ENCODE measurements around the gene KRTAP10-5. TPM values are rescaled to one million over a fixed set of nuclear protein-coding genes. Genes with fewer than 3 reads are reported as not detected.
"Not testable (repeated sequence)": the region's sequence is repeated elsewhere in the genome, so short reads cannot be mapped to it uniquely, and the experiment has no call there.

The KRTAP10-5 gene
- total and polyA plus RNA-seq, 10 donors: not detected

DNA sequence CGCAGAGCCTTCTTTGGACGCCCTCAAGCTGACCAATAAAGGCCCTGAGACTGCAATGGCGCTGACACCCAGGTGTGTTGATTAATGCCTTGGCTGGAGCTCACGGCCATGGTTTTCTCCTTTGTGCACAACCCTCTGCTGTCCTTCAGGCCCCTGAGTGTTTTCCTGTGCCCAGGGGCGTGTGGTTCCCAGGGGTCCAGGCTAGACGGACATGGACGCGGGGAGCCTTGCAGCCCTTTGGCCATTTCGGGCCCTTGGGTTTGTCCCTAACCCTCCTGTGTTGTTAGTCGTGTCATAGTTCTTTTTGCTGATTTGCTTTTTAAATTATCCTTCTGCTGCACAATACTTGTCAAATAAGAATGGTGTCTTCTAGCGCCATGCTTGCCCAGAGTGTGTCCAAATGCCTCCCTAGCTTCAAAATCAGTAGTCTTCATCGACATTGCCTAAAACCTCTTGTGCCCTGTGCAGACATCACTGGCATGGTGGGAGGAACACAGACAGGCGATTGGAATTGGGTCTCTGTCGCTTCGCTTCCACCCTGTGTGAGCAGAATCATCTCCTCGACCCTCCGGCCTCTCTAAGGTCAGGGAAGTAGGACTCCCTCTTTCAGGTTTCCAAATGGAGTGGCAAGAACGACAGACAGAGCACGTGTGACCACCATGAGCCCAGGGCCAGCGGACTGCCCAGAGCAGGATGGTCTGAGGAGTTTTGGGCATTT, 4.9 kb downstream of the KRTAP10-5 start:
- 76 to 90% (median 82%) methylated on average over 20 of the region's 20 CpGs for WGBS, 5 donors
- Histone ChIP-seq H3K9me3 (peaks cover 3 to 43% (median 22%) of the 10 kb centered on the region in 8 donors), H3K36me3 (no peaks in the 10 kb centered on the region), H3K27ac (no peak overlapping the region), H3K4me1 (peaks cover 0 to 10% (median 4%) of the 10 kb centered on the region in 6 donors), H3K4me3 (no peak overlapping the region), H3K27me3 (replicated peaks in 1 of 7) (peaks cover 0 to 24% (median 0%) of the 10 kb centered on the region in 7 donors)
- intact Hi-C loops (cut with DNase I; ENCODE audit: low total_unique reads): no loop called here
- DNase-seq: peak; percentile 36
- TF ChIP-seq POLR2A (IDR thresholded peaks at IDR 0.05): no peak
- TF ChIP-seq POLR2AphosphoS5 (IDR thresholded peaks at IDR 0.05): no peak
- TF ChIP-seq, protein P1, sequence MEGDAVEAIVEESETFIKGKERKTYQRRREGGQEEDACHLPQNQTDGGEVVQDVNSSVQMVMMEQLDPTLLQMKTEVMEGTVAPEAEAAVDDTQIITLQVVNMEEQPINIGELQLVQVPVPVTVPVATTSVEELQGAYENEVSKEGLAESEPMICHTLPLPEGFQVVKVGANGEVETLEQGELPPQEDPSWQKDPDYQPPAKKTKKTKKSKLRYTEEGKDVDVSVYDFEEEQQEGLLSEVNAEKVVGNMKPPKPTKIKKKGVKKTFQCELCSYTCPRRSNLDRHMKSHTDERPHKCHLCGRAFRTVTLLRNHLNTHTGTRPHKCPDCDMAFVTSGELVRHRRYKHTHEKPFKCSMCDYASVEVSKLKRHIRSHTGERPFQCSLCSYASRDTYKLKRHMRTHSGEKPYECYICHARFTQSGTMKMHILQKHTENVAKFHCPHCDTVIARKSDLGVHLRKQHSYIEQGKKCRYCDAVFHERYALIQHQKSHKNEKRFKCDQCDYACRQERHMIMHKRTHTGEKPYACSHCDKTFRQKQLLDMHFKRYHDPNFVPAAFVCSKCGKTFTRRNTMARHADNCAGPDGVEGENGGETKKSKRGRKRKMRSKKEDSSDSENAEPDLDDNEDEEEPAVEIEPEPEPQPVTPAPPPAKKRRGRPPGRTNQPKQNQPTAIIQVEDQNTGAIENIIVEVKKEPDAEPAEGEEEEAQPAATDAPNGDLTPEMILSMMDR (IDR thresholded peaks at IDR 0.05 in 8 of 11, conservative IDR thresholded peaks at IDR 0.05 in 3 of 11): no peak

DNA sequence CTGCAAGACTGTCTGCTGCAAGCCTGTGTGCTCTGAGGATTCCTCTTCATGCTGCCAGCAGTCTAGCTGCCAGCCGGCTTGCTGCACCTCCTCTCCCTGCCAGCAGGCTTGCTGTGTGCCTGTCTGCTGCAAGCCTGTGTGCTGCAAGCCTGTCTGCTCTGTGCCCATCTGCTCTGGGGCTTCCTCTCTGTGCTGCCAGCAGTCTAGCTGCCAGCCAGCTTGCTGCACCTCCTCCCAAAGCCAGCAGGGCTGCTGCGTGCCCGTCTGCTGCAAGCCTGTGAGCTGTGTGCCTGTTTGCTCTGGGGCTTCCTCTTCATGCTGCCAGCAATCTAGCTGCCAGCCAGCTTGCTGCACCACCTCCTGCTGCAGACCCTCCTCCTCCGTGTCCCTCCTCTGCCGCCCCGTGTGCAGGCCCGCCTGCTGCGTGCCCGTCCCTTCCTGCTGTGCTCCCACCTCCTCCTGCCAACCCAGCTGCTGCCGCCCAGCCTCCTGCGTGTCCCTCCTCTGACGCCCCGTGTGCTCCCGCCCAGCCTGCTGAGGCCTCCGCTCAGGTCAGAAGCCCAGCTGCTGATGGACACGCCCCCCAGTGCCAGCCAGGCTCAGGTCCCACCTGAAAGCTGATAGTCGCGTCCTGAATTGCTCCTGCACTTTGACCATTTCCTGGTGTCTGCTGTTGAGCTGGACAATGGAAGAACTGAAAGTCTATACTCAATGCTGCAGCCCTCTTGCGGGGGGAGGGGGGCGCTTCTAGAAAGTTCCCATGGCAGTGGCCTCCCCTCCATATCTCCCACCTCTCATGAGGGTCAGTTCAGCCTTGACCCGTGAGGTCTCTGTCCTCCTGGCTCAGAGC, 5.7 kb downstream of the KRTAP10-5 start:
- H3K9me3 ChIP-seq: peaks cover 3 to 37% (median 19%) of the 10 kb centered on the region in 8 donors
- H3K4me3 ChIP-seq: no peak overlapping the region
- H3K27ac ChIP-seq: no peak overlapping the region
- intact Hi-C loops (cut with DNase I; ENCODE audit: low total_unique reads): no loop called here
- WGBS, 5 donors: 37 to 51% (median 39%) methylated on average over 10 to 21 of the region's 21 CpGs
- DNase-seq: peak; percentile 70
- H3K36me3 ChIP-seq: no peaks in the 10 kb centered on the region
- H3K4me1 ChIP-seq: peaks cover 0 to 10% (median 4%) of the 10 kb centered on the region in 6 donors
- peaks cover 0 to 28% (median 0%) of the 10 kb centered on the region in 7 donors for H3K27me3 ChIP-seq (replicated peaks in 1 of 7)
- TF ChIP-seq, protein P1 (IDR thresholded peaks at IDR 0.05 in 8 of 11, conservative IDR thresholded peaks at IDR 0.05 in 3 of 11): peak in 1 of 11 experiments; percentile 15
- TF ChIP-seq POLR2A (IDR thresholded peaks at IDR 0.05) (no peak), POLR2AphosphoS5 (IDR thresholded peaks at IDR 0.05) (no peak)

DNA sequence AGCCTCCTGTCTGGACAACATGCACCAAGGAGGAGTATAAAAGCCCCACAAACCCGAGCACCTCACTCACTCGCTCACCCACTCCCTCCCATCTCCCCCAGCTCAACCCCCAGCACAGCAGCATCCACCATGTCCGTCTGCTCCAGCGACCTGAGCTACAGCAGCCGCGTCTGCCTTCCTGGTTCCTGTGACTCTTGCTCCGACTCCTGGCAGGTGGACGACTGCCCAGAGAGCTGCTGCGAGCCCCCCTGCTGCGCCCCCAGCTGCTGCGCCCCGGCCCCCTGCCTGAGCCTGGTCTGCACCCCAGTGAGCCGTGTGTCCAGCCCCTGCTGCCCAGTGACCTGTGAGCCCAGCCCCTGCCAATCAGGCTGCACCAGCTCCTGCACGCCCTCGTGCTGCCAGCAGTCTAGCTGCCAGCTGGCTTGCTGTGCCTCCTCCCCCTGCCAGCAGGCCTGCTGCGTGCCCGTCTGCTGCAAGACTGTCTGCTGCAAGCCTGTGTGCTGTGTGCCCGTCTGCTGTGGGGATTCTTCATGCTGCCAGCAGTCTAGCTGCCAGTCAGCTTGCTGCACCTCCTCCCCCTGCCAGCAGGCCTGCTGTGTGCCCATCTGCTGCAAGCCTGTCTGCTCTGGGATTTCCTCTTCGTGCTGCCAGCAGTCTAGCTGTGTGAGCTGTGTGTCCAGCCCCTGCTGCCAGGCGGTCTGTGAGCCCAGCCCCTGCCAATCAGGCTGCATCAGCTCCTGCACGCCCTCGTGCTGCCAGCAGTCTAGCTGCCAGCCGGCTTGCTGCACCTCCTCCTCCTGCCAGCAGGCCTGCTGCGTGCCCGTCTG, 6.6 kb downstream of the KRTAP10-5 start, which contains the start of gene KRTAP10-4:
TSS of gene KRTAP10-4 (plus strand) at position 100 of the 827 bp plus-strand sequence. CDS start at position 130, 30 bp downstream.
- H3K27ac ChIP-seq; intact Hi-C loops (cut with DNase I; ENCODE audit: low total_unique reads); H3K4me3 ChIP-seq; H3K36me3 ChIP-seq: not testable (repeated sequence)
- Histone ChIP-seq H3K9me3 (peaks cover 3 to 37% (median 19%) of the 10 kb centered on the region in 8 donors), H3K27me3 (replicated peaks in 1 of 7) (peaks cover 0 to 24% (median 0%) of the 10 kb centered on the region in 7 donors), H3K4me1 (peaks cover 0 to 10% (median 4%) of the 10 kb centered on the region in 6 donors)
- peak; percentile 73 for DNase-seq
- WGBS, 5 donors: 66 to 78% (median 71%) methylated on average over 13 to 22 of the region's 25 CpGs

DNA sequence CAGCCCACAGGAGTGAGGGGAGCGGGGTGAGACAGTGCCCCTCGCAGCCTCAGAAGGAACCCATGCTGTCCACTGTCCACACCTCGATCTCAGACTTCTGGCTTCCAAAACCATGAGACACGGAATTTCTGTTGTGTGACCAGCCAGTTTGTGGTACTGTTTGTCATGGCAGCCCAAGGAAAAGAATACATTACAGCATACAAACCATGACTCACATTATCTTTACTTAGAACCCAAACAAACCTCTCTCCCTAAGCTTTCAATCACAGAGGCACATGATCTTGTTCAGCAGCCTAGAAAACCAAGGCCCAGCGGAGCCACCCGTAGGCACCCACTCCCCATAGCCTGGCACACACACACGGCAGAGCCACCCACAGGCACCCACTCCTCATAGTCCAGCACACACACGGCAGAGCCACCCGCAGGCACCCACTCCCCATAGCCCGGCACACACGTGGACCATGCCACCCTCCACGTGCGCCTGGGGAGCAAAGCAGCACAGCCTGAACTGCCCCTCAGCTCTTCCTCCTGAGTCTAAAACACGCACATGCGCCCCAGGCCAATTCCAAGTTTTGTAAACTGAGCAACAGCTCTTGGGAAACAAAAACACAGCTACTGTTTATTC, 7.3 kb downstream of the KRTAP10-5 start:
- no peak for TF ChIP-seq POLR2A (IDR thresholded peaks at IDR 0.05)
- TF ChIP-seq POLR2AphosphoS5 (IDR thresholded peaks at IDR 0.05): no peak
- TF ChIP-seq, protein P1 (IDR thresholded peaks at IDR 0.05 in 8 of 11, conservative IDR thresholded peaks at IDR 0.05 in 3 of 11): no peak
- H3K4me1 ChIP-seq: peaks cover 0 to 10% (median 4%) of the 10 kb centered on the region in 6 donors
- H3K27ac ChIP-seq: no peak overlapping the region
- H3K27me3 ChIP-seq (replicated peaks in 1 of 7): peaks cover 0 to 31% (median 0%) of the 10 kb centered on the region in 7 donors
- WGBS, 5 donors: 89 to 96% (median 91%) methylated on average over 9 to 15 of the region's 15 CpGs
- no peaks in the 10 kb centered on the region for H3K36me3 ChIP-seq
- DNase-seq: peak; percentile 14
- no peak overlapping the region for H3K4me3 ChIP-seq
- intact Hi-C loops (cut with DNase I; ENCODE audit: low total_unique reads): no loop called here
- H3K9me3 ChIP-seq: peaks cover 3 to 30% (median 19%) of the 10 kb centered on the region in 8 donors
